Nephron progenitor cell (in vitro differentiated cells): ENCODE results near the gene MYO7B.

Experiments used
- DNase-seq: peaks from one replicate; pipeline ENCODE4 v3.0.0; 2021
- H3K27ac Mint-ChIP-seq: 2 replicates; pipeline ENCODE4 v1.8.0; 2021; ENCODE audit warnings: mild to moderate bottlenecking, moderate library complexity, mixed read lengths
- H3K27me3 Mint-ChIP-seq: 2 replicates; pipeline ENCODE4 v1.8.0; 2021; ENCODE audit warnings: mild to moderate bottlenecking, low read depth, mixed read lengths; ENCODE audit not compliant: poor library complexity
- H3K36me3 Mint-ChIP-seq: 2 replicates; pipeline ENCODE4 v1.8.0; 2021; ENCODE audit warnings: low read depth, mixed read lengths
- H3K4me1 Mint-ChIP-seq: 2 replicates; pipeline ENCODE4 v1.8.0; 2021; ENCODE audit warnings: mixed read lengths
- H3K4me3 Mint-ChIP-seq: 2 replicates; pipeline ENCODE4 v1.8.0; 2021; ENCODE audit warnings: mild to moderate bottlenecking, moderate library complexity, mixed read lengths
- H3K9me3 Mint-ChIP-seq: 2 replicates; pipeline ENCODE4 v1.8.0; 2021; ENCODE audit warnings: mild to moderate bottlenecking, moderate library complexity, mixed read lengths
- TF ChIP-seq, protein P1 (sequence below): fragments of 200-600 bp; sonication (generic); IDR thresholded peaks from 2 replicates; pipeline ENCODE4 v1.5.0; 2021; ENCODE audit warnings: antibody characterized with exemption

The MYO7B gene

DNA sequence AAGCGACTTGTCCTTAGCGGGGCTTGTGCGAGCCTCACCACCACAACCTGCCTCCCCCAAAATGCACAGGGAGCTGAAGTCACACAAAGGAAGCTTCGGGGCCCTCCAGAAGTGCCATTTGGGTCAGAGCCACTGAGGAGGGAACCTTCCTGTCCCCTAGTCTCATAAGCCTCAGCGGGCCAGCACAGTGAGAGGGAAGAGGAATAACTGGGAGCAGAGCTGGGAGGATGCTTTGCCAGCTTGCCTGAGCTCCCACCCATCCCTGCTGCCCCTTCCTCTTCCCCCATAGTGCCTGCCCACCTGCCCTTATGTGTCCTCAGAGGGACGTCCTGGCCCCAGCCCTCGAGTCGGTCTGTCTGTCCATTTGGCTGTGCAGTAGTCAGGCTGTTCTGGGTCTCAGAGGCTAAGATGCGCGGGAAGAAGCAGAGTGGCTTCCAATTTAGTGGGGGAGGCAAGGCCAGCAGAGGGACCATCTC, 58.7 kb downstream of the MYO7B start:
- no peaks in the 10 kb centered on the region for H3K36me3 Mint-ChIP-seq

DNA sequence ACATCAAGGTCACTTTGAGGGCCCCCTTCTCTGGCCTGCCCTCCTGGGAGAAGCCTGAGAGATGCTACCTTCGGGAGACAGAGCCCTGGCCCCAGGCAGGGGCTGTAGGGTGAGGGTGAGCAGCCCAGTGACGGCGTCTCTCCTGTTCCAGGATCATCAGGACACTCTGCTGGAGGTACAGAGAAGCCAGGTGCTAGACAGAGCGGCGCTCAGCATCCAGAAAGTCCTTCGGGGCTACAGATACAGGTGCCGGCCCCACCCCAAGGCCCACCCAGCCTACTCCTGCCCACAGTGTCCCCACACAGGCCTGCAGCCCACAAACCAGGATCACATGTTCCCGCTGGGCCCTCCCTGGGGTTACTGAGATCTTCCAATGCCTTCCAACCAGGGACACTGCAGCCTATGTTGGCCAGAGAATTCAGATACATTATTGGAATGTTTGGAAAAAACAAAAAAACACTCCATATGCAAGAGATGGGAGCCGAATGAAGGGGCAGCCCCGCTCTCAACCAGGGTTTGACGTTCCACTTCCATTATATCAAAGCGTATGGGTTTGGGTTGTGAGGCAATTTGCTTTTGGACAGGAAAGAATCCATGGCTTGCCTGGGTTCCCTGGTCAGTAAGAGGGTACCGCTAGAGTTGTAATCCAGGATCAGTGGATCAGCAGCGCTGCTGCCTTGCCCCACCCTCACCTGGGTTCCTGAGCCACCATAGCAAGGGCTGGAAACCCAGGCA, 61.0 kb downstream of the MYO7B start:
- Mint-ChIP-seq H3K9me3 (peaks cover 14% of the 10 kb centered on the region), H3K4me1 (no peaks in the 10 kb centered on the region), H3K27ac (no peak overlapping the region), H3K36me3 (no peaks in the 10 kb centered on the region), H3K27me3 (peaks cover 22% of the 10 kb centered on the region), H3K4me3 (no peak overlapping the region)
- DNase-seq: no peak
- TF ChIP-seq, protein P1, sequence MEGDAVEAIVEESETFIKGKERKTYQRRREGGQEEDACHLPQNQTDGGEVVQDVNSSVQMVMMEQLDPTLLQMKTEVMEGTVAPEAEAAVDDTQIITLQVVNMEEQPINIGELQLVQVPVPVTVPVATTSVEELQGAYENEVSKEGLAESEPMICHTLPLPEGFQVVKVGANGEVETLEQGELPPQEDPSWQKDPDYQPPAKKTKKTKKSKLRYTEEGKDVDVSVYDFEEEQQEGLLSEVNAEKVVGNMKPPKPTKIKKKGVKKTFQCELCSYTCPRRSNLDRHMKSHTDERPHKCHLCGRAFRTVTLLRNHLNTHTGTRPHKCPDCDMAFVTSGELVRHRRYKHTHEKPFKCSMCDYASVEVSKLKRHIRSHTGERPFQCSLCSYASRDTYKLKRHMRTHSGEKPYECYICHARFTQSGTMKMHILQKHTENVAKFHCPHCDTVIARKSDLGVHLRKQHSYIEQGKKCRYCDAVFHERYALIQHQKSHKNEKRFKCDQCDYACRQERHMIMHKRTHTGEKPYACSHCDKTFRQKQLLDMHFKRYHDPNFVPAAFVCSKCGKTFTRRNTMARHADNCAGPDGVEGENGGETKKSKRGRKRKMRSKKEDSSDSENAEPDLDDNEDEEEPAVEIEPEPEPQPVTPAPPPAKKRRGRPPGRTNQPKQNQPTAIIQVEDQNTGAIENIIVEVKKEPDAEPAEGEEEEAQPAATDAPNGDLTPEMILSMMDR: no peak

More for the DNA sequence above, 58.7 kb downstream of the MYO7B start:
- no peaks in the 10 kb centered on the region for H3K4me1 Mint-ChIP-seq
- TF ChIP-seq, protein P1: no peak
- peaks cover 11% of the 10 kb centered on the region for H3K27me3 Mint-ChIP-seq
- DNase-seq: no peak
- peaks cover 14% of the 10 kb centered on the region for H3K9me3 Mint-ChIP-seq
- no peak overlapping the region for H3K27ac Mint-ChIP-seq
- H3K4me3 Mint-ChIP-seq: no peak overlapping the region

DNA sequence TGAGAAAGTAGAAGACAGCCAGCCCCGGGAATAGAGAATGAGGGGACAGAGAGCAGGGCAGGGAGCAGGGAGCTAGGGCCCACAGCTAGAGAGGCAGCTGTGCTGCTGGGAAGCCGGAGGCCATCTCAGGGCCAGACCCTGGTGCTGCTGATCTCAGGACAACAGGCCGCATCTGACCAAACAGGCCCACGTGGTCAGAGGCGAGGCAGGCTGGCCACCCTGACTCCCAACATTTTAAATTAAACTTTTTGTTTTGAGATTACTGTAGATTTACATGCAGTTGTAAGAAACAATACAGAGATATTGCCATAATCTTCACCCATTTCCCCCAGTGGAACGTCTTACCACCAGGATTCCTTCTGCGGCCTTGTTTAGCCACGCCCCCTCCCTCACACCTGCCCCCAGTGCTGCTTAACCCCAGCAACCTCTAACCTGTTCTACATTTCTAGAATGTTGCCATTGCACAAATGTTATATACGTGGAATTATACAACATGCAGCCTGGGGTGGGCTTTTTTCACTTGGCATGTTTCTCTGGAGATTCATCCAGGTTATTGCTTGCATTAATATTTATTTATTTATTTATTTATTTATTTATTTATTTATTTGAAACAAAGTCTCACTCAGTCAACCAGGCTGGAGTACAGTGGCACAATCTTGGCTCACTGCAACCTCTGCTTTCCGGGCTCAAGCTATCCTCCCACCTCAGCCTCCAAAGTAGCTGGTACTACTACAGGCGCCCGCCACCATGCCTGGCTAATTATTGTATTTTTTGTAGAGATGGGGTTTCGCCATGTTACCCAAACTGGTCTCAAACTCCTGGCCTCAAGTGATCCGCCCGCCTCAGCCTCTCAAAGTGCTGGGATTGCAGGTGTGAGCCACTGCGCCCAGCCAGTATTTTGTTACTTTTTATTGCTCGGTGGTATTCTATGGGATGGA, 61.8 kb downstream of the MYO7B start:
- peaks cover 19% of the 10 kb centered on the region for H3K9me3 Mint-ChIP-seq
- no peak overlapping the region for H3K4me3 Mint-ChIP-seq
- TF ChIP-seq, protein P1: no peak
- peaks cover 25% of the 10 kb centered on the region for H3K27me3 Mint-ChIP-seq
- no peak for DNase-seq
- H3K36me3 Mint-ChIP-seq: no peaks in the 10 kb centered on the region
- H3K27ac Mint-ChIP-seq: no peak overlapping the region
- H3K4me1 Mint-ChIP-seq: no peaks in the 10 kb centered on the region

DNA sequence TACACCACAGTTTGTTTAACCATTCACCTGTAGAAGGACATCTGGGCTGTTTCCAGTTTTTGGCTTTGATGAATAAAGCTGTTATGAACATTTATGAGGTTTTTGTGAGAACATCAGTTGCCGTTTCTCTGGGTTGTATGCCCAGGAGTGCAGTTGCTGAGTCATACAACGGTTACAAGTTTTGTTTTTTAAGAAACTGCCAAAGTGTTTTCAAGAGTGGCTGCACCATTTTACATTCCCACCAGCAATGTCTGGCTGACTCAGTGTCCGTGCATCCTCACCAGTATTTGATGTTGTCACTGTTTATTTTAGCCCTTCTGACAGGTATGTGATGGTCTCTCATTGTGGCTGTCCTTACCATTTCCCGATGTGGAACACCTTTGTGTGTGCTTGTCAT, 62.5 kb downstream of the MYO7B start:
- no peaks in the 10 kb centered on the region for H3K36me3 Mint-ChIP-seq
- TF ChIP-seq, protein P1: no peak
- H3K4me3 Mint-ChIP-seq: no peak overlapping the region
- no peaks in the 10 kb centered on the region for H3K4me1 Mint-ChIP-seq
- H3K27me3 Mint-ChIP-seq: peaks cover 25% of the 10 kb centered on the region
- H3K9me3 Mint-ChIP-seq: peaks cover 21% of the 10 kb centered on the region
- no peak for DNase-seq
- no peak overlapping the region for H3K27ac Mint-ChIP-seq

DNA sequence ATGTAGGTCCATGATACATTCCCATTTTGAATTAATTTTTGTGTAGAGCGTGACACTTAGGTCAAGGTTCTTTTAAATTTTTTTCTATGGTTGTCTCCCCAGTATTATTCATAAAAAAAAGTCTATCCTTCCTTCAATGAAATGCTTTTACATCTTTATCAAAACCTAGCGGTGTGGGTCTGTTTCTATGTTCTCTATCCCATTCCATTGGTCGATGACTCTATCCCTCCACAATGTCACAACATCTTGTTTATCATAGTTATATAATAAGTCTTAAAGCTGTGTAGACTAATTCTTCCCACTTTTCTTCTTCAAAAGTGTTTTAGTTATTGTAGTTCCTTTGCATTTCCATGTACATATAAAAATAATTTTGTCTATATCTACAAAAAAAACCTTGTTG, 63.2 kb downstream of the MYO7B start:
- Mint-ChIP-seq H3K27me3 (peaks cover 25% of the 10 kb centered on the region), H3K36me3 (no peaks in the 10 kb centered on the region), H3K4me3 (no peak overlapping the region), H3K27ac (no peak overlapping the region), H3K4me1 (no peaks in the 10 kb centered on the region), H3K9me3 (peaks cover 27% of the 10 kb centered on the region)
- TF ChIP-seq, protein P1: no peak
- no peak for DNase-seq
